ENCODE data around the gene HIP1R.

Gene HIP1R

DNA sequence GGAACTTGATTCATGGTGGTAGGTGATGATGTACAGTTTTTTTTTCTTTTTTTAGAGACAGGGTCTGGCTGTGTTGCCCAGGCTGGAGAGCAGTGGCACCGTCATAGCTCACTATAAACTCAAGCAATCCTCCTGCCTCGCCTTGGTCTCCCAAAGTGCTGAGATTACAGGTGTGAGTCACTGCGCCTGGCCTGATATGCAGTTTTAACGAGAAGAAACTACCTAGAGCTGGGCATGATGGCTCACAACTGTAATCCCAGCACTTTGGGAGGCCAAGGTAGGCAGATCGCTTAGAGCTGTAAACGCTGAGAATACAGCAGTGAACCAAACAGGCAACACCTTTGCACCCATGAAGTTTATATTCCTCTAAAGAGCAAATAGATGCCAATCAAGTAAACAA, 73.7 kb downstream of the HIP1R start:
- no peak for DNase-seq (ENCODE audit: extremely low read depth, low read depth)
- TF ChIP-seq, protein P1, sequence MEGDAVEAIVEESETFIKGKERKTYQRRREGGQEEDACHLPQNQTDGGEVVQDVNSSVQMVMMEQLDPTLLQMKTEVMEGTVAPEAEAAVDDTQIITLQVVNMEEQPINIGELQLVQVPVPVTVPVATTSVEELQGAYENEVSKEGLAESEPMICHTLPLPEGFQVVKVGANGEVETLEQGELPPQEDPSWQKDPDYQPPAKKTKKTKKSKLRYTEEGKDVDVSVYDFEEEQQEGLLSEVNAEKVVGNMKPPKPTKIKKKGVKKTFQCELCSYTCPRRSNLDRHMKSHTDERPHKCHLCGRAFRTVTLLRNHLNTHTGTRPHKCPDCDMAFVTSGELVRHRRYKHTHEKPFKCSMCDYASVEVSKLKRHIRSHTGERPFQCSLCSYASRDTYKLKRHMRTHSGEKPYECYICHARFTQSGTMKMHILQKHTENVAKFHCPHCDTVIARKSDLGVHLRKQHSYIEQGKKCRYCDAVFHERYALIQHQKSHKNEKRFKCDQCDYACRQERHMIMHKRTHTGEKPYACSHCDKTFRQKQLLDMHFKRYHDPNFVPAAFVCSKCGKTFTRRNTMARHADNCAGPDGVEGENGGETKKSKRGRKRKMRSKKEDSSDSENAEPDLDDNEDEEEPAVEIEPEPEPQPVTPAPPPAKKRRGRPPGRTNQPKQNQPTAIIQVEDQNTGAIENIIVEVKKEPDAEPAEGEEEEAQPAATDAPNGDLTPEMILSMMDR (IDR thresholded peaks at IDR 0.05; ENCODE audit: low read depth, low read length, missing control alignments): no peak
- no peak overlapping the region for H3K4me3 ChIP-seq (replicated peaks; ENCODE audit: low read depth, low read length)

DNA sequence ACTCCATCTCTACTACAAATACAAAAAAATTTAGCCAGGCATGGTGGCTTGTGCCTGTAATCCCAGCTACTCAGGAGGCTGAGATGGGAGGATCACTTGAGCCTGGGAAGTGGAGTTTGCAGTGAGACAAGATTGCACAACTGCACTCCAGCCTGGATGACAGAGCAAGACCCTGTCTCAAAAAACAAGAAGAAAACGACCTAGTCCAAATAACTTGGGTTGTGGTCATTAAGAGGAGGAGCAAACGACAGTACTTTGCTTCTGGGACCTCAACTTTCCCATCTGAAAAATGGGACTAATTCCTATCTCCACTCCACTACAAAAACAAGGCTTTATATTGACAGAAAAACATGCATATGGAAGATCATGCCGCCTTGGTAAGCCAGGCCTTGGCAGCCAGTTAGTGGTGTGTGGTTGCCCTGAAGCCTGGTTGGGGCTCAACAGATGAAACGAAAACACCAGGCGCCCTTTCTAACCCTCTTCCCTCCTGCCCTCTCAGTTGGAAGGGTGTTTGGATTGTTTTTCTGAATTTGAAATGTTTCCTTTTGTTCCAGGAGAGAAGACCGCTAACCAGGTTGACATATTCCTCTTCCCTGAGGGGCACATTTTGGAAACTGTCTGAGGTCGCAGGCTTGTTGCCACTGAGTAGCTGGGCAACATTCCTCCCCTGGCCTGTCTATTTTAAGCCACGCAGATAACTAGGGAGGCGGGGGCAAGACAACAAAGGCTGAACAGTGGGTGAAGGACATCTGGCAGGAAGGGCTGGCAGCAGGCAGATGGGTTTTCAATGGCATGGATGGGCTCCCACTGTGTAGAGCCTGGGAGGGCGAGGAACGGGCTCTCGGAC, 74.4 kb downstream of the HIP1R start:
- TF ChIP-seq, protein P1 (IDR thresholded peaks at IDR 0.05; ENCODE audit: low read depth, low read length, missing control alignments): no peak
- H3K4me3 ChIP-seq (replicated peaks; ENCODE audit: low read depth, low read length): no peak overlapping the region
- no peak for DNase-seq (ENCODE audit: extremely low read depth, low read depth)

All from HFF-Myc (cell line).